Fibroblast of lung (primary cell): ENCODE results near the gene RAC3.

Experiments used
- EZH2 ChIP-seq: IDR thresholded peaks from 2 replicates; pipeline ENCODE4 v1.5.1; 2012; ENCODE audit warnings: low read length, control low read depth, mild to moderate bottlenecking; ENCODE audit errors: missing control alignments
- TF ChIP-seq, protein P1 (sequence below), 2 donors: IDR thresholded peaks in 1 of 2; conservative IDR thresholded peaks in 1 of 2; 1 replicate in 1 of 2; 2 replicates in 1 of 2; pipeline ENCODE4 v1.5.1; 2011 to 2012; ENCODE audit warnings: low read length in 2 of 2, control low read depth in 1 of 2, inconsistent platforms in 1 of 2, low read depth in 1 of 2, mild to moderate bottlenecking in 1 of 2

DNA sequence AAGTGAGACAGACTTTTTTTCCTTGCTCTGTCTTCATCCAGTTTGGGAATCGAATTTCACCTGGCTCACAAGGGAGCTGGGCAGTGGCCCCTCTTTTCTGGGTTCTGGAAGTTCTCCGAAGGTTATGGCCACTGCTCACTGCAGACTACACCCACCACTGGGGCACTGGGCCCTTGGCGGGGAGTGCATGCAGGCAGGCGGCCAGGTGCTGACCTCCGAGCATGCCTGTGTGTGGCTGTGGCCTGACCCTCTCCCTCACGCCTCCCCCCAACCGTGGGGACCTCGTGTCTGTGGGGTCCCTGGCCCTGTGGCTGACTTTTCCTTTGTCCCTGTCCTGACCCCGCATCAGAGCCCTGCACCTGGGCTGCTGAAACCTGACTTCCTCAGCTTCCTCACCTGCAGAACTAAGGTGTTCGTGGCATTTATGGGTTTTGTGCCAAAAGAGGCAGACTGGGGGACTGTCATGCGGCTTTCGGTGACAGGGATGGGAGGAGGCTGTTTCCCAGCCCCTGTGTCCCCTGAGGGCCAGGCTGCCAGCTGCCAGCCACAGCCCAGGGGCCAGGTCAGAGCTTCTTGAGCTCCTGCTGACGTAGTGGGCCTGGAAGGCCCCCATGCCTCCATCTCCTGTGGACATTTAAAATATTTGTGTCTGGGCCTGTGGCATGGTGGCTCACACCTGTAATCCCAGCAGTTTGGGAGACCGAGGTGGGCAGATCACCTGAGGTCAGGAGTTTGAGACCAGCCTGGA is 32.6 kb upstream of the RAC3 start:
- TF ChIP-seq, protein P1, sequence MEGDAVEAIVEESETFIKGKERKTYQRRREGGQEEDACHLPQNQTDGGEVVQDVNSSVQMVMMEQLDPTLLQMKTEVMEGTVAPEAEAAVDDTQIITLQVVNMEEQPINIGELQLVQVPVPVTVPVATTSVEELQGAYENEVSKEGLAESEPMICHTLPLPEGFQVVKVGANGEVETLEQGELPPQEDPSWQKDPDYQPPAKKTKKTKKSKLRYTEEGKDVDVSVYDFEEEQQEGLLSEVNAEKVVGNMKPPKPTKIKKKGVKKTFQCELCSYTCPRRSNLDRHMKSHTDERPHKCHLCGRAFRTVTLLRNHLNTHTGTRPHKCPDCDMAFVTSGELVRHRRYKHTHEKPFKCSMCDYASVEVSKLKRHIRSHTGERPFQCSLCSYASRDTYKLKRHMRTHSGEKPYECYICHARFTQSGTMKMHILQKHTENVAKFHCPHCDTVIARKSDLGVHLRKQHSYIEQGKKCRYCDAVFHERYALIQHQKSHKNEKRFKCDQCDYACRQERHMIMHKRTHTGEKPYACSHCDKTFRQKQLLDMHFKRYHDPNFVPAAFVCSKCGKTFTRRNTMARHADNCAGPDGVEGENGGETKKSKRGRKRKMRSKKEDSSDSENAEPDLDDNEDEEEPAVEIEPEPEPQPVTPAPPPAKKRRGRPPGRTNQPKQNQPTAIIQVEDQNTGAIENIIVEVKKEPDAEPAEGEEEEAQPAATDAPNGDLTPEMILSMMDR (conservative IDR thresholded peaks at IDR 0.05 in 1 of 2, IDR thresholded peaks at IDR 0.05 in 1 of 2; ENCODE audit: low read depth in 1 of 2, low read length in 2 of 2): no peak
- no peak for TF ChIP-seq EZH2
